ENCODE measurements around the gene CHTOP.
"Not testable (repeated sequence)": the region's sequence is repeated elsewhere in the genome, so short reads cannot be mapped to it uniquely, and the experiment has no call there.

GRCh38 chr1:153668672-153669071, 34.8 kb downstream of the CHTOP start:
- not testable (repeated sequence) for TF ChIP-seq POLR2A (IDR thresholded peaks at IDR 0.05; ENCODE audit: low read depth, low read length); TAF1 (IDR thresholded peaks at IDR 0.05; ENCODE audit: borderline replicate concordance, low read depth, low read length)

Measured in GM12892 (cell line).